ENCODE data around the gene GUCA1A.

- no peak for TF ChIP-seq CTCF (conservative IDR thresholded peaks at IDR 0.05; ENCODE audit: low read length)
- TF ChIP-seq EZH2phosphoT487 (IDR thresholded peaks at IDR 0.05; ENCODE audit: borderline replicate concordance, low read depth, low read length): no peak
Observed at GRCh38 chr6:42199106-42199981, 26.2 kb downstream of the GUCA1A start.
